ENCODE data around the gene PCNX2. TPM values are rescaled to one million over a fixed set of nuclear protein-coding genes. Genes with fewer than 3 reads are reported as not detected.

Gene PCNX2
- total and polyA plus RNA-seq, 3 donors from 2014 or later = 8.4 to 28.9 (median 27.6) TPM

DNA sequence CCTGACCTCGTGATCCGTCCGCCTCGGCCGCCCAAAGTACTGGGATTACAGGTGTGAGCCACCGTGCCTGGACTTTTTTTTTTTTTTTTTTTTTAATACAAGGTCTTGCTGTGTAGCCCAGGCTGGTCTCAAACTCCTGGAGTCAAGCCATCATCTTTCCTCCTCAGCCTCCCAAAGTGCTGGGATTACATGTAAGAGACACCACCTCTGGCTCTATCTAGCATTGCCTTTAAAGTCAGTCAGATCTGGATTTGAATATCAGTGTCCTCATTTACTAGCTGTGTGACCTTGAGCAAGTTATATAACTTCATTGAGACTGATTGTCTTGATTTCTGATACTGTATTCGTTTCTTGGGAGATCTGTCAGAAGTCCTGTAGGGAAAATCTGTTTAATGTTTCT is 38.6 kb upstream of the PCNX2 start:
- Histone ChIP-seq H3K27me3 (no peaks in the 10 kb centered on the region), H3K4me3 (no peak overlapping the region)
- no peak for TF ChIP-seq POLR2A (IDR thresholded peaks at IDR 0.05)
- TF ChIP-seq, protein P1, sequence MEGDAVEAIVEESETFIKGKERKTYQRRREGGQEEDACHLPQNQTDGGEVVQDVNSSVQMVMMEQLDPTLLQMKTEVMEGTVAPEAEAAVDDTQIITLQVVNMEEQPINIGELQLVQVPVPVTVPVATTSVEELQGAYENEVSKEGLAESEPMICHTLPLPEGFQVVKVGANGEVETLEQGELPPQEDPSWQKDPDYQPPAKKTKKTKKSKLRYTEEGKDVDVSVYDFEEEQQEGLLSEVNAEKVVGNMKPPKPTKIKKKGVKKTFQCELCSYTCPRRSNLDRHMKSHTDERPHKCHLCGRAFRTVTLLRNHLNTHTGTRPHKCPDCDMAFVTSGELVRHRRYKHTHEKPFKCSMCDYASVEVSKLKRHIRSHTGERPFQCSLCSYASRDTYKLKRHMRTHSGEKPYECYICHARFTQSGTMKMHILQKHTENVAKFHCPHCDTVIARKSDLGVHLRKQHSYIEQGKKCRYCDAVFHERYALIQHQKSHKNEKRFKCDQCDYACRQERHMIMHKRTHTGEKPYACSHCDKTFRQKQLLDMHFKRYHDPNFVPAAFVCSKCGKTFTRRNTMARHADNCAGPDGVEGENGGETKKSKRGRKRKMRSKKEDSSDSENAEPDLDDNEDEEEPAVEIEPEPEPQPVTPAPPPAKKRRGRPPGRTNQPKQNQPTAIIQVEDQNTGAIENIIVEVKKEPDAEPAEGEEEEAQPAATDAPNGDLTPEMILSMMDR (IDR thresholded peaks at IDR 0.05) = no peak

DNA sequence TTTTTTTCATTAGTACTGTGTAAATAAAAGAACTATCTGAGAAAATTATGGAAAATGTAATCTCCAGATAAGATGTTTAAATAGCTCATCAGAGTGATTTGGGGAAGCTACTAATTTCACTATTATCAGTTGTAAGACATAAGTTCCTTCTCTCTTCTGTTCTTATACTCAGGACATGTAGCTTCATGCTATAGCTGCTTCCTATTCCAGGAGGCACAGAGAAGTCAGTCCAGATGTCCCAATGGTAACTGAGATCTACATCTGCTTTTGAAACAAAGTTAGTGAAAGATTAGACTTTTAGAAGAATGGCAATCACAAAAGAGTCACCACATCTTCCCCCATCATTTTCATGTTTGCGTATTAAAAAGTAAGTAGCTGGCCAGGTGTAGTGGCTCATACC is 37.6 kb upstream of the PCNX2 start:
- intact Hi-C loops (cut with DNase I; ENCODE audit: low total_unique reads) = no loop called here
- Histone ChIP-seq H3K27ac (no peak overlapping the region), H3K4me1 (no peaks in the 10 kb centered on the region), H3K27me3 (no peaks in the 10 kb centered on the region), H3K4me3 (no peak overlapping the region), H3K9me3 (no peaks in the 10 kb centered on the region), H3K36me3 (ENCODE audit: low read depth, missing control alignments) (no peaks in the 10 kb centered on the region)
- DNase-seq = no peak
- 72 to 87% methylated on average over 1 of the region's 1 CpG for whole genome bisulfite sequencing, 2 donors
- TF ChIP-seq, protein P1 (IDR thresholded peaks at IDR 0.05) = no peak
- no peak for TF ChIP-seq POLR2A (IDR thresholded peaks at IDR 0.05)

More for the DNA sequence above, 38.6 kb upstream of the PCNX2 start:
- H3K9me3 ChIP-seq = no peaks in the 10 kb centered on the region
- no peaks in the 10 kb centered on the region for H3K4me1 ChIP-seq
- H3K27ac ChIP-seq = no peak overlapping the region
- DNase-seq = no peak
- 65 to 77% methylated on average over 7 of the region's 7 CpGs for WGBS, 2 donors
- no peaks in the 10 kb centered on the region for H3K36me3 ChIP-seq (ENCODE audit: low read depth, missing control alignments)
- intact Hi-C loops (cut with DNase I; ENCODE audit: low total_unique reads) = no loop called here

DNA sequence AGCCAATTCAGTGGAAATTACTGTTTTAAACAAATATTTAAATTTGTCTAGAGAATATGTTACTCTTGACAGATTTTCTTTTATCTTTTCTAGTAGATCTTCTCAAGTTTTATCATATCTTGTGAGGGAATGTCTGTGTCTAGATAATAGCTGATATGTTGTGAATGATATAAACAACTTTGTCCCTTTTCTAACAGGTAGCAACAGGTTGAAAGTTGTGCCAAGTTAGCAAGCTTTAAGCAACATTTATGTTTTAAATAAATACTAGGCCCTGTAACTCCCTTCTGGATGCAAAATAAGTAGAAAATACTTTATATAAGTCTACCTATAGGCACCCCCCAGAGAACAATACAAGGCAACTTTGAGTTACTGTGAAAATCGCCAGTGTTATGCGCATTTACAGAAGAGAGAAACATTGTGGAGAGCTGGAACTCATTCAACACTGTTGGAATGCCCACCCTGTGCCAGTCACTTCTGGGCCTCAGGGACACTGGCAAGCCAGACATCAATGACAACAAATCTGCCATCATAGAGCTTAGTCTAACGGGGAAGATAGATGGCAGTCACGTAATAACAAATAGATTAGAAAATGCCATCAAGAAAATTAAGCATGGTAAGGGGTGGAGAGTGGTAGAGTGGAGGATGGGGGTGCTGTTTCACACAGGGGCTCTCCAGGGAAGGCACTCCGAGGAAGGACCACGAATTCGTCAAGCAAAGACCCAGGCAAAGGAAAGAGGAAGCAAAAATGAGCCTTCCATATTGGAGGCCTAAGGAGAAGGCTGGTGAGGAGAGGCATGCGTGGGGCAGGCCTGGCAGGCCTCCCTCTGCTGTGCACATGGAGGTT is 36.4 kb upstream of the PCNX2 start:
- peak; percentile 60 for DNase-seq
- Histone ChIP-seq H3K36me3 (ENCODE audit: low read depth, missing control alignments) (no peaks in the 10 kb centered on the region), H3K27me3 (no peaks in the 10 kb centered on the region), H3K4me3 (peak overlapping the region in 1 of 2 donors; percentile 5), H3K9me3 (no peaks in the 10 kb centered on the region), H3K27ac (peak overlapping the region in 1 of 2 donors; percentile 6), H3K4me1 (no peaks in the 10 kb centered on the region)
- WGBS, 2 donors = 63 to 69% methylated on average over 8 of the region's 8 CpGs
- TF ChIP-seq, protein P1 (IDR thresholded peaks at IDR 0.05) = no peak
- TF ChIP-seq POLR2A (IDR thresholded peaks at IDR 0.05) = no peak
- intact Hi-C loops (cut with DNase I; ENCODE audit: low total_unique reads) = no loop called here

DNA sequence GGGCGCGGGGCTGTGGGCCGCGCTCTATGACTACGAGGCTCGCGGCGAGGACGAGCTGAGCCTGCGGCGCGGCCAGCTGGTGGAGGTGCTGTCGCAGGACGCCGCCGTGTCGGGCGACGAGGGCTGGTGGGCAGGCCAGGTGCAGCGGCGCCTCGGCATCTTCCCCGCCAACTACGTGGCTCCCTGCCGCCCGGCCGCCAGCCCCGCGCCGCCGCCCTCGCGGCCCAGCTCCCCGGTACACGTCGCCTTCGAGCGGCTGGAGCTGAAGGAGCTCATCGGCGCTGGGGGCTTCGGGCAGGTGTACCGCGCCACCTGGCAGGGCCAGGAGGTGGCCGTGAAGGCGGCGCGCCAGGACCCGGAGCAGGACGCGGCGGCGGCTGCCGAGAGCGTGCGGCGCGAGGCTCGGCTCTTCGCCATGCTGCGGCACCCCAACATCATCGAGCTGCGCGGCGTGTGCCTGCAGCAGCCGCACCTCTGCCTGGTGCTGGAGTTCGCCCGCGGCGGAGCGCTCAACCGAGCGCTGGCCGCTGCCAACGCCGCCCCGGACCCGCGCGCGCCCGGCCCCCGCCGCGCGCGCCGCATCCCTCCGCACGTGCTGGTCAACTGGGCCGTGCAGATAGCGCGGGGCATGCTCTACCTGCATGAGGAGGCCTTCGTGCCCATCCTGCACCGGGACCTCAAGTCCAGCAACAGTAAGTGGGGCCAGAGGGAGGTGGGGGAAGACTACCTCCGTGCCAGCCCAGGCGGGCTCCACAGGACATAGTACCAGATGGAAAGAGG is 32.8 kb upstream of the PCNX2 start:
- Histone ChIP-seq H3K27ac (peak overlapping the region; percentile 67 to 69), H3K27me3 (no peaks in the 10 kb centered on the region), H3K4me1 (no peaks in the 10 kb centered on the region), H3K36me3 (ENCODE audit: low read depth, missing control alignments) (no peaks in the 10 kb centered on the region), H3K9me3 (no peaks in the 10 kb centered on the region), H3K4me3 (peak overlapping the region; percentile 64 to 77)
- intact Hi-C loops (cut with DNase I; ENCODE audit: low total_unique reads) = no loop called here
- no peak for TF ChIP-seq POLR2A (IDR thresholded peaks at IDR 0.05)
- TF ChIP-seq, protein P1 (IDR thresholded peaks at IDR 0.05) = no peak
- no peak for DNase-seq
- WGBS, 2 donors = 1% methylated on average over 67 of the region's 96 CpGs; no CpG with 5 or more reads in 1 of the 2 donors

Data from testis (tissue), 3 donors.